HepG2 (cell line): ENCODE data around the gene RLF. TPM values are rescaled to one million over a fixed set of nuclear protein-coding genes. Genes with fewer than 3 reads are reported as not detected.

Source experiments
- AFF4 ChIP-seq: sonication (generic); formaldehyde crosslinking; IDR thresholded peaks from 2 replicates; pipeline ENCODE4 v1.4.0; 2020; ENCODE audit warnings: missing genetic modification reagents
- AHDC1 ChIP-seq: sonication (generic); formaldehyde crosslinking; IDR thresholded peaks from 2 replicates; pipeline ENCODE4 v1.5.1; 2020; ENCODE audit warnings: mild to moderate bottlenecking, missing genetic modification reagents, borderline replicate concordance
- DBP ChIP-seq: sonication (generic); formaldehyde crosslinking; IDR thresholded peaks from 2 replicates; pipeline ENCODE4 v1.4.0; 2020; ENCODE audit warnings: missing genetic modification reagents; ENCODE audit errors: not compliant biosample characterization
- FOXK1 ChIP-seq: sonication (generic); formaldehyde crosslinking; IDR thresholded peaks from 2 replicates; pipeline ENCODE4 v1.4.0; 2020; ENCODE audit warnings: low read depth, missing genetic modification reagents, borderline replicate concordance
- NFIB ChIP-seq: sonication (generic); formaldehyde crosslinking; IDR thresholded peaks from 2 replicates; pipeline ENCODE4 v1.9.0; 2021; ENCODE audit warnings: missing genetic modification reagents, mild to moderate bottlenecking, borderline replicate concordance
- PBX3 ChIP-seq: sonication (generic); formaldehyde crosslinking; IDR thresholded peaks from 2 replicates; pipeline ENCODE4 v1.8.1; 2023; ENCODE audit warnings: missing genetic modification reagents, inconsistent platforms, borderline replicate concordance
- POLR2A ChIP-seq, 2 experiments: IDR thresholded peaks; 2 replicates each; pipeline ENCODE4 v1.6.1; 2011; ENCODE audit warnings: low read depth in 2 of 2, low read length in 2 of 2, mild to moderate bottlenecking in 1 of 2, moderate library complexity in 1 of 2; ENCODE audit not compliant: insufficient read depth in 1 of 2
- RFX5 ChIP-seq: IDR thresholded peaks from 2 replicates; pipeline ENCODE4 v1.6.1; 2011; ENCODE audit warnings: low read depth, low read length, improper control_type of control experiment
- SALL1 ChIP-seq: sonication (generic); formaldehyde crosslinking; IDR thresholded peaks from 2 replicates; pipeline ENCODE4 v1.8.0; 2022; ENCODE audit warnings: mild to moderate bottlenecking, missing genetic modification reagents
- ZBTB1 ChIP-seq: sonication (generic); formaldehyde crosslinking; IDR thresholded peaks from 2 replicates; pipeline ENCODE4 v1.4.0; 2020; ENCODE audit warnings: missing genetic modification reagents, borderline replicate concordance
- ZFP36L2 ChIP-seq: sonication (generic); formaldehyde crosslinking; IDR thresholded peaks from 2 replicates; pipeline ENCODE4 v1.4.0; 2020; ENCODE audit warnings: missing genetic modification reagents
- ZFP82 ChIP-seq: sonication (generic); formaldehyde crosslinking; IDR thresholded peaks from 2 replicates; pipeline ENCODE4 v1.5.1; 2020; ENCODE audit warnings: mild to moderate bottlenecking, missing genetic modification reagents, borderline replicate concordance
- ZKSCAN5 ChIP-seq: sonication (generic); formaldehyde crosslinking; IDR thresholded peaks from 2 replicates; pipeline ENCODE4 v1.5.1; 2020; ENCODE audit warnings: mild to moderate bottlenecking, missing genetic modification reagents
- ZNF337 ChIP-seq: sonication (generic); formaldehyde crosslinking; IDR thresholded peaks from 2 replicates; pipeline ENCODE4 v1.5.1; 2020; ENCODE audit warnings: missing genetic modification reagents, low read depth, mild to moderate bottlenecking, borderline replicate concordance
- ZNF549 ChIP-seq: sonication (generic); formaldehyde crosslinking; IDR thresholded peaks from 2 replicates; pipeline ENCODE4 v1.5.0; 2020; ENCODE audit warnings: missing genetic modification reagents
- ZNF576 ChIP-seq: sonication (generic); formaldehyde crosslinking; IDR thresholded peaks from 2 replicates; pipeline ENCODE4 v1.4.0; 2020; ENCODE audit warnings: mild to moderate bottlenecking, missing genetic modification reagents
- ZNF749 ChIP-seq: sonication (generic); formaldehyde crosslinking; IDR thresholded peaks from 2 replicates; pipeline ENCODE4 v1.8.0; 2022; ENCODE audit warnings: mild to moderate bottlenecking, missing genetic modification reagents, moderate library complexity, borderline replicate concordance
- ZNF790 ChIP-seq: sonication (generic); formaldehyde crosslinking; IDR thresholded peaks from 2 replicates; pipeline ENCODE4 v1.8.0; 2022; ENCODE audit warnings: missing genetic modification reagents, mild to moderate bottlenecking, borderline replicate concordance
- ZNF816 ChIP-seq: sonication (generic); formaldehyde crosslinking; IDR thresholded peaks from 2 replicates; pipeline ENCODE4 v1.8.0; 2022; ENCODE audit warnings: missing genetic modification reagents, mild to moderate bottlenecking, borderline replicate concordance
- polyA plus RNA-seq, 8 experiments: library from polyadenylated mRNA; depleted of rRNA in 3 of 8; stranded (reverse) in 7 of 8; unstranded in 1 of 8; fragments of >200 nt; fragmentation: Illumina TruSeq in 4 of 8; extraction: Trizol in 4 of 8; gene quantifications; 2 replicates each; pipeline versions ENCODE4 v1.2.1 to v1.2.3, GENCODE V29; 2011 to 2016; ENCODE audit warnings: low read depth in 4 of 8, missing spikeins in 1 of 8, mixed read lengths in 1 of 8; ENCODE audit not compliant: insufficient read depth in 1 of 8
- total RNA-seq, 5 experiments: library from RNA; depleted of rRNA; stranded (reverse); fragments of >200 nt; fragmentation: Illumina TruSeq; extraction: Trizol; gene quantifications; 2 replicates each; pipeline ENCODE4 v1.2.3, GENCODE V29; 2016; ENCODE audit warnings: low read depth in 1 of 5

The RLF gene
- total and polyA plus RNA-seq, 2 of the 13 experiments (the other 11 are each of a cell fraction or from before 2014, with no cell fraction given): 9.0 to 15.7 TPM

GRCh38 chr1:40258445-40258769 lies 97.2 kb downstream of the RLF start (continued):
- TF ChIP-seq ZNF576 (CRISPR knock-in tag) (no peak), ZNF816 (CRISPR knock-in tag) (0 out of 2 replicates have a peak, but pooled peaks have one; percentile 22), ZNF790 (CRISPR knock-in tag) (0 out of 2 replicates have a peak, but pooled peaks have one; percentile 6), DBP (CRISPR knock-in tag) (no peak), POLR2A (IDR thresholded peaks at IDR 0.05; ENCODE audit: insufficient read depth in 1 of 2, low read depth in 2 of 2, low read length in 2 of 2) (no peak), RFX5 (no peak), ZKSCAN5 (CRISPR knock-in tag) (no peak), SALL1 (no peak), ZFP36L2 (CRISPR knock-in tag) (no peak), FOXK1 (CRISPR knock-in tag) (no peak), AHDC1 (0 out of 2 replicates have a peak, but pooled peaks have one; percentile 4), ZNF337 (no peak), ZNF749 (CRISPR knock-in tag) (no peak), ZFP82 (CRISPR knock-in tag) (0 out of 2 replicates have a peak, but pooled peaks have one; percentile 34), ZNF549 (no peak), NFIB (CRISPR knock-in tag) (no peak), ZBTB1 (CRISPR knock-in tag) (no peak), AFF4 (CRISPR knock-in tag) (no peak), PBX3 (CRISPR knock-in tag) (no peak)
